Neural progenitor cell (in vitro differentiated cells): ENCODE results near the gene PCDH9. TPM values are rescaled to one million over a fixed set of nuclear protein-coding genes. Genes with fewer than 3 reads are reported as not detected.

ENCODE experiments used
- DNase-seq: peaks from one replicate; pipeline ENCODE4 v3.0.0-alpha.2; 2016; ENCODE audit warnings: low spot score
- H2AFZ ChIP-seq: fragments of 200-600 bp; sonication (generic); replicated peaks from 2 replicates; pipeline ENCODE4 v1.6.1; 2016; ENCODE audit warnings: antibody characterized with exemption
- H3F3A ChIP-seq: fragments of 200-600 bp; sonication (generic); 2 replicates; pipeline ENCODE4 v1.6.1; 2016; ENCODE audit warnings: antibody characterized with exemption, low read depth
- H3K27ac ChIP-seq: fragments of 200-600 bp; sonication (generic); 2 replicates; pipeline ENCODE4 v1.5.1; 2016; ENCODE audit warnings: mild to moderate bottlenecking
- H3K27me3 ChIP-seq: fragments of 200-600 bp; sonication (generic); 2 replicates; pipeline ENCODE4 v1.6.1; 2016; ENCODE audit warnings: mild to moderate bottlenecking, moderate library complexity
- H3K36me3 ChIP-seq: fragments of 200-600 bp; sonication (generic); 2 replicates; pipeline ENCODE4 v1.5.1; 2016
- H3K4me1 ChIP-seq: fragments of 200-600 bp; sonication (generic); 2 replicates; pipeline ENCODE4 v1.6.1; 2016; ENCODE audit warnings: mixed run types
- H3K4me2 ChIP-seq: fragments of 200-600 bp; sonication (generic); 2 replicates; pipeline ENCODE4 v1.6.1; 2016
- H3K4me3 ChIP-seq: fragments of 200-600 bp; sonication (generic); 2 replicates; pipeline ENCODE4 v1.5.1; 2016
- H3K79me2 ChIP-seq: fragments of 200-600 bp; sonication (generic); 2 replicates; pipeline ENCODE4 v1.6.1; 2016; ENCODE audit warnings: low read depth
- H3K9ac ChIP-seq: fragments of 200-600 bp; sonication (generic); 2 replicates; pipeline ENCODE4 v1.6.1; 2016
- H3K9me3 ChIP-seq: fragments of 200-600 bp; sonication (generic); 2 replicates; pipeline ENCODE4 v1.5.1; 2016; ENCODE audit warnings: low read depth
- H4K20me1 ChIP-seq: fragments of 200-600 bp; sonication (generic); 2 replicates; pipeline ENCODE4 v1.6.1; 2016; ENCODE audit warnings: low read depth
- H3K27ac Mint-ChIP-seq: 3 replicates; pipeline ENCODE4 v1.8.0; 2021; ENCODE audit warnings: mixed read lengths
- H3K27me3 Mint-ChIP-seq: 2 replicates; pipeline ENCODE4 v1.8.0; 2022; ENCODE audit warnings: low read depth, mild to moderate bottlenecking, inconsistent platforms, moderate library complexity, mixed read lengths; ENCODE audit not compliant: insufficient read depth
- H3K36me3 Mint-ChIP-seq: 3 replicates; pipeline ENCODE4 v1.8.0; 2021; ENCODE audit warnings: mixed read lengths
- H3K4me1 Mint-ChIP-seq: 3 replicates; pipeline ENCODE4 v1.8.0; 2021; ENCODE audit warnings: mixed read lengths
- H3K4me3 Mint-ChIP-seq: 3 replicates; pipeline ENCODE4 v1.8.0; 2021; ENCODE audit warnings: mild to moderate bottlenecking, moderate library complexity, mixed read lengths
- H3K9me3 Mint-ChIP-seq: 3 replicates; pipeline ENCODE4 v1.8.0; 2020; ENCODE audit warnings: mixed read lengths
- EZH2 ChIP-seq: fragments of 200-600 bp; sonication (generic); IDR thresholded peaks from 2 replicates; pipeline ENCODE4 v1.6.1; 2017; ENCODE audit warnings: antibody characterized with exemption, mild to moderate bottlenecking, moderate library complexity
- EZH2phosphoT487 ChIP-seq: fragments of 200-600 bp; sonication (generic); IDR thresholded peaks from 2 replicates; pipeline ENCODE4 v1.6.1; 2017; ENCODE audit warnings: antibody characterized with exemption
- total RNA-seq: library from RNA; depleted of rRNA; stranded (reverse); fragments of >200 nt; gene quantifications from 2 replicates; pipeline ENCODE4 v1.2.3, GENCODE V29; 2015; ENCODE audit warnings: low replicate concordance
- TF ChIP-seq, protein P1 (sequence below): fragments of 200-600 bp; sonication (generic); IDR thresholded peaks from 2 replicates; pipeline ENCODE4 v1.5.1; 2017; ENCODE audit warnings: antibody characterized with exemption, mild to moderate bottlenecking

PCDH9 gene
- total RNA-seq, 1 donor from 2014 or later: 0.24 TPM

DNA sequence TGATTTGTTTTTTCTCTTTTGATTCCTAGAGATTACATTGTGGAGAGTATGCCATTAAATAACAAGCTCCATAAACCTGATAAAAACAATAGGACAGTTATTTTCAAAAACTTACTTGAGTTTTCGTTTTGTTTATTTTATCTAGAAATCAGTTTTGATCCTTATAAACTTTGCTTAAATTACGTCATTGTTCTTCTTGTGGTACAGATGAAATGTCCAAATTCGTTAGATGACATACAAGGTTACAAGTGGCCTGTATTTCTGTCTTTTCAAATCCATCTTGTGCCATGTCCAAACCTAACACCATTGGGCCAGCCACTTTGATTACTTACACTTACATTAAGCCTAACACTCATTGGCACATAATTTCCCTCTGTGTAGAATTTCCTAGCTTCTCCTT is 372.0 kb downstream of the PCDH9 start:
- TF ChIP-seq, protein P1, sequence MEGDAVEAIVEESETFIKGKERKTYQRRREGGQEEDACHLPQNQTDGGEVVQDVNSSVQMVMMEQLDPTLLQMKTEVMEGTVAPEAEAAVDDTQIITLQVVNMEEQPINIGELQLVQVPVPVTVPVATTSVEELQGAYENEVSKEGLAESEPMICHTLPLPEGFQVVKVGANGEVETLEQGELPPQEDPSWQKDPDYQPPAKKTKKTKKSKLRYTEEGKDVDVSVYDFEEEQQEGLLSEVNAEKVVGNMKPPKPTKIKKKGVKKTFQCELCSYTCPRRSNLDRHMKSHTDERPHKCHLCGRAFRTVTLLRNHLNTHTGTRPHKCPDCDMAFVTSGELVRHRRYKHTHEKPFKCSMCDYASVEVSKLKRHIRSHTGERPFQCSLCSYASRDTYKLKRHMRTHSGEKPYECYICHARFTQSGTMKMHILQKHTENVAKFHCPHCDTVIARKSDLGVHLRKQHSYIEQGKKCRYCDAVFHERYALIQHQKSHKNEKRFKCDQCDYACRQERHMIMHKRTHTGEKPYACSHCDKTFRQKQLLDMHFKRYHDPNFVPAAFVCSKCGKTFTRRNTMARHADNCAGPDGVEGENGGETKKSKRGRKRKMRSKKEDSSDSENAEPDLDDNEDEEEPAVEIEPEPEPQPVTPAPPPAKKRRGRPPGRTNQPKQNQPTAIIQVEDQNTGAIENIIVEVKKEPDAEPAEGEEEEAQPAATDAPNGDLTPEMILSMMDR: no peak
- TF ChIP-seq EZH2phosphoT487: no peak

DNA sequence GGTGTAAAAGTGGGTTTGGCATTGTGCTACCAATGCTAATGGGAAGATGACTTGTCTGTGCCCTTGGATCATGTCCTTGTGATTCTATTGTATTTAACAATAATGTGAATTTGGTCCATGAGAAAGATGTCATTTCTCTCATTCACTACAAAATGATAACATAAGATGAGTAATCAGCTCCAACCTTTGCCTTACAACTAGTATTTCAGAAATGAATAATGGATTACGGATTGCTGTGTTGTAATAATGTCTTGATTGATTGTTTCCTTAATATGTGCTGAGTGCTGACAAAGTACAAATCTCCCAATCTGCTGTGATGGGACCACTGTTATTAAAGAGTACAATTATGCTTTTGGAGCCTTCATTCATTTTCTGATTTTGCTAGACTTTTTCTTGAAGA is 375.0 kb downstream of the PCDH9 start:
- H3K4me1 ChIP-seq: no peaks in the 10 kb centered on the region
- H3F3A ChIP-seq: no peaks in the 10 kb centered on the region
- H3K36me3 ChIP-seq: no peaks in the 10 kb centered on the region
- H3K9ac ChIP-seq: no peak overlapping the region
- H3K27me3 Mint-ChIP-seq: peaks cover 2% of the 10 kb centered on the region
- H3K4me1 Mint-ChIP-seq: no peaks in the 10 kb centered on the region
- H3K27ac ChIP-seq: no peak overlapping the region
- H3K36me3 Mint-ChIP-seq: no peaks in the 10 kb centered on the region
- H3K27ac Mint-ChIP-seq: no peak overlapping the region
- no peak overlapping the region for H3K4me3 ChIP-seq
- H3K27me3 ChIP-seq: no peaks in the 10 kb centered on the region
- no peaks in the 10 kb centered on the region for H3K9me3 Mint-ChIP-seq
- no peaks in the 10 kb centered on the region for H3K79me2 ChIP-seq
- H3K4me2 ChIP-seq: no peak overlapping the region
- H3K4me3 Mint-ChIP-seq: no peak overlapping the region
- H3K9me3 ChIP-seq: no peaks in the 10 kb centered on the region
- DNase-seq: no peak
- no peaks in the 10 kb centered on the region for H4K20me1 ChIP-seq
- no peak overlapping the region for H2AFZ ChIP-seq
- TF ChIP-seq EZH2phosphoT487 (no peak), EZH2 (no peak)
- TF ChIP-seq, protein P1: no peak

More for the DNA sequence above, 372.0 kb downstream of the PCDH9 start:
- no peak overlapping the region for H3K27ac ChIP-seq
- no peaks in the 10 kb centered on the region for H3K36me3 ChIP-seq
- no peaks in the 10 kb centered on the region for H3K36me3 Mint-ChIP-seq
- no peaks in the 10 kb centered on the region for H3F3A ChIP-seq
- no peak overlapping the region for H3K4me2 ChIP-seq
- peaks cover 8% of the 10 kb centered on the region for H3K4me1 Mint-ChIP-seq
- no peak overlapping the region for H3K4me3 Mint-ChIP-seq
- no peak overlapping the region for H3K27ac Mint-ChIP-seq
- H3K27me3 Mint-ChIP-seq: peaks cover 5% of the 10 kb centered on the region
- no peaks in the 10 kb centered on the region for H3K9me3 ChIP-seq
- H3K79me2 ChIP-seq: no peaks in the 10 kb centered on the region
- no peaks in the 10 kb centered on the region for H3K9me3 Mint-ChIP-seq
- H3K4me1 ChIP-seq: no peaks in the 10 kb centered on the region
- no peak for DNase-seq
- no peak overlapping the region for H3K4me3 ChIP-seq
- no peaks in the 10 kb centered on the region for H4K20me1 ChIP-seq
- no peak overlapping the region for H2AFZ ChIP-seq
- H3K27me3 ChIP-seq: no peaks in the 10 kb centered on the region
- H3K9ac ChIP-seq: no peak overlapping the region

DNA sequence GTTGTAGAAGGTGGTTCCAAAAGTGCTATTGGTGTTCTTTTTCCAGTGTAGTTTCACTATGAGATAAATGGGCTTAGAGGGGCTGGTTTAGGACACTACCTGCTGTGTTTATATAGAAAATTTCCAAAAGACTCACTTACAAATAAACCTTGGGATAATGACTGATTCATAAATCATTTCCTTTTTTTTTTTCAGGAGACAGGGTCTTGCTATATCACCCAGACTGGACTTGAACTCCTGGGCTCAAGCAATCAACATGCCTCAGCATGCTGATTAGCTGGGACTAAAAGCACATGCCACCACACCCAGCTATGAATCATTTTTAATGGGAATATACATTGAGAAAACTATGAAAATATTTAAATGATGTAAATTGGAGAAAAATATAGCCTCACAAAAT is 376.6 kb downstream of the PCDH9 start:
- Mint-ChIP-seq H3K27ac (no peak overlapping the region), H3K4me3 (no peak overlapping the region), H3K36me3 (no peaks in the 10 kb centered on the region), H3K9me3 (no peaks in the 10 kb centered on the region), H3K4me1 (no peaks in the 10 kb centered on the region), H3K27me3 (peaks cover 2% of the 10 kb centered on the region)
- Histone ChIP-seq H3K4me2 (no peak overlapping the region), H3K36me3 (no peaks in the 10 kb centered on the region), H3K4me3 (no peak overlapping the region), H3K9ac (no peak overlapping the region), H3K27ac (no peak overlapping the region), H3K79me2 (no peaks in the 10 kb centered on the region), H2AFZ (no peak overlapping the region), H3F3A (no peaks in the 10 kb centered on the region), H3K27me3 (no peaks in the 10 kb centered on the region), H3K9me3 (no peaks in the 10 kb centered on the region), H4K20me1 (no peaks in the 10 kb centered on the region), H3K4me1 (no peaks in the 10 kb centered on the region)
- TF ChIP-seq EZH2phosphoT487 (no peak), EZH2 (no peak)
- TF ChIP-seq, protein P1: no peak
- DNase-seq: no peak
